SU-DHL-6 (cell line): Measurements from ENCODE around the gene DDX54.

Source experiments
- CTCF ChIP-seq: fragments of 200-600 bp; sonication (generic); IDR thresholded peaks from one replicate; pipeline ENCODE4 v1.5.1; 2017; ENCODE audit warnings: antibody characterized with exemption, mild to moderate bottlenecking, low read length, moderate library complexity; ENCODE audit not compliant: insufficient read depth, poor library complexity, severe bottlenecking
- EZH2phosphoT487 ChIP-seq: fragments of 200-600 bp; sonication (generic), shearing (Covaris generic); conservative IDR thresholded peaks from 2 replicates; pipeline ENCODE4 v1.6.1; 2018; ENCODE audit warnings: mild to moderate bottlenecking, antibody characterized with exemption, low read length, moderate library complexity, mixed read lengths

GRCh38 chr12:113171543-113171942 lies 13.7 kb downstream of the DDX54 start:
- TF ChIP-seq CTCF (no peak), EZH2phosphoT487 (no peak)
